HCT116 (cell line): ENCODE measurements around the gene ADAMTSL5. TPM values are rescaled to one million over a fixed set of nuclear protein-coding genes. Genes with fewer than 3 reads are reported as not detected.
A peak's percentile ranks its signal among the peaks of the same experiment; 100 is the strongest.

ENCODE experiments used
- ATAC-seq: fragments of 200-7000 bp; cut with Tn5 transposase; 2 replicates; pipeline ENCODE4 v1.9.1; 2020; ENCODE audit warnings: mild to moderate bottlenecking, moderate library complexity
- BruUV-seq: library from RNA; stranded (reverse); fragments of 400-500 nt; replicated peaks from 2 replicates; lab custom pipeline; 2021; lab: Mats Ljungman, UMichigan
- CTCF ChIA-PET: fragments of 300-600 bp; sonication (Branson Sonifier 250); formaldehyde crosslinking; loops from one replicate; lab custom pipeline; 2021; ENCODE audit warnings: antibody characterized with exemption; lab: Charles Lee
- POLR2A ChIA-PET: fragments of 300-600, 350-600 bp; sonication (Branson Sonifier 250); formaldehyde crosslinking; loops from one replicate; lab custom pipeline; 2021; ENCODE audit warnings: antibody characterized with exemption; lab: Charles Lee
- RAD21 ChIA-PET, 2 experiments: fragments of 300-600 bp; sonication (Branson Sonifier 250); formaldehyde crosslinking; loops; one replicate each; lab custom pipeline; 2023; ENCODE audit warnings: low total read pairs in 2 of 2; ENCODE audit not compliant: uncharacterized antibody in 2 of 2, unreplicated experiment in 2 of 2, low non-redundant PET in 1 of 2; lab: Charles Lee
- DNase-seq: peaks from one replicate; pipeline ENCODE4 v3.0.0-alpha.2; 2010; ENCODE audit warnings: low read depth, low spot score
- H2AFZ ChIP-seq: fragments of 200-600 bp; shearing (Covaris generic), sonication (generic); 2 replicates; pipeline ENCODE4 v1.6.1; 2017; ENCODE audit warnings: low read depth, mixed run types, mixed read lengths, antibody characterized with exemption, low read length; ENCODE audit not compliant: poor library complexity, severe bottlenecking
- H3K27ac ChIP-seq: 2 replicates; pipeline ENCODE4 v1.5.1; 2012; ENCODE audit warnings: low read depth, low read length
- H3K27me3 ChIP-seq: fragments of 200-600 bp; sonication (generic); 2 replicates; pipeline ENCODE4 v1.6.1; 2016; ENCODE audit warnings: mixed run types, low read length, mixed read lengths; ENCODE audit not compliant: insufficient read depth
- H3K36me3 ChIP-seq, 2 experiments: fragments of 200-500 bp in 1 of 2; fragments of 200-600 bp in 1 of 2; sonication (Bioruptor generic) in 1 of 2; sonication (generic) in 1 of 2; 2 replicates each; pipeline versions ENCODE4 v1.5.1 to v1.6.1; 2014 to 2016; ENCODE audit warnings: low read length in 2 of 2, inconsistent platforms in 1 of 2, mixed read lengths in 1 of 2, mixed run types in 1 of 2; ENCODE audit not compliant: insufficient read depth in 2 of 2, control insufficient read depth in 1 of 2
- H3K4me1 ChIP-seq, 2 experiments: fragments of 200-600 bp in 1 of 2; sonication (generic) in 1 of 2; 2 replicates each; pipeline versions ENCODE4 v1.5.1 to v1.6.1; 2012 to 2017; ENCODE audit warnings: low read length in 2 of 2, inconsistent platforms in 1 of 2, mild to moderate bottlenecking in 1 of 2, mixed read lengths in 1 of 2, mixed run types in 1 of 2, moderate library complexity in 1 of 2; ENCODE audit not compliant: insufficient read depth in 2 of 2, control insufficient read depth in 1 of 2
- H3K4me2 ChIP-seq: fragments of 200-600 bp; sonication (generic); 2 replicates; pipeline ENCODE4 v1.6.1; 2017; ENCODE audit warnings: mixed run types, low read length, mixed read lengths
- H3K4me3 ChIP-seq, 2 experiments: fragments of 200-600 bp in 1 of 2; sonication (generic) in 1 of 2; replicated peaks in 1 of 2; 2 replicates each; pipeline ENCODE4 v1.5.1; 2011 to 2016; ENCODE audit warnings: low read length in 2 of 2, control low read depth in 1 of 2, low read depth in 1 of 2, mild to moderate bottlenecking in 1 of 2, mixed read lengths in 1 of 2, mixed run types in 1 of 2
- H3K79me2 ChIP-seq: fragments of 200-600 bp; sonication (generic); 2 replicates; pipeline ENCODE4 v1.6.1; 2017; ENCODE audit warnings: mild to moderate bottlenecking, mixed run types, low read length, moderate library complexity, mixed read lengths; ENCODE audit not compliant: insufficient read depth
- H3K9ac ChIP-seq: fragments of 200-600 bp; sonication (generic); 2 replicates; pipeline ENCODE4 v1.6.1; 2016; ENCODE audit warnings: low read length, mixed read lengths
- H3K9me2 ChIP-seq: fragments of 200-600 bp; sonication (generic), shearing (Covaris generic); 2 replicates; pipeline ENCODE4 v1.6.1; 2017; ENCODE audit warnings: mixed run types, mild to moderate bottlenecking, moderate library complexity; ENCODE audit not compliant: insufficient read depth
- H3K9me3 ChIP-seq, 2 experiments: fragments of 200-500 bp in 1 of 2; fragments of 200-600 bp in 1 of 2; sonication (Bioruptor generic) in 1 of 2; sonication (generic) in 1 of 2; 2 replicates each; pipeline ENCODE4 v1.6.1; 2014 to 2017; ENCODE audit warnings: low read length in 2 of 2, mixed read lengths in 2 of 2, inconsistent platforms in 1 of 2, low read depth in 1 of 2, mild to moderate bottlenecking in 1 of 2, mixed run types in 1 of 2, moderate library complexity in 1 of 2; ENCODE audit not compliant: control insufficient read depth in 1 of 2, insufficient read depth in 1 of 2
- H4K20me1 ChIP-seq: fragments of 200-600 bp; sonication (generic), shearing (Covaris generic); 2 replicates; pipeline ENCODE4 v1.6.1; 2017; ENCODE audit warnings: mixed run types, mild to moderate bottlenecking, moderate library complexity; ENCODE audit not compliant: insufficient read depth
- CBX3 ChIP-seq: IDR thresholded peaks from 2 replicates; pipeline ENCODE4 v1.6.1; 2012; ENCODE audit warnings: low read depth
- CEBPB ChIP-seq: IDR thresholded peaks from 2 replicates; pipeline ENCODE4 v1.6.1; 2012; ENCODE audit warnings: low read depth
- ELF1 ChIP-seq: IDR thresholded peaks from 2 replicates; pipeline ENCODE4 v1.6.1; 2012; ENCODE audit warnings: low read depth, borderline replicate concordance
- EZH2 ChIP-seq: fragments of 200-600 bp; sonication (generic); IDR thresholded peaks from 2 replicates; pipeline ENCODE4 v1.6.1; 2017; ENCODE audit warnings: antibody characterized with exemption, mixed run types
- EZH2phosphoT487 ChIP-seq: fragments of 200-600 bp; IDR thresholded peaks from 2 replicates; pipeline ENCODE4 v1.6.1; 2018; ENCODE audit warnings: antibody characterized with exemption, borderline replicate concordance
- FOSL1 ChIP-seq: IDR thresholded peaks from 2 replicates; pipeline ENCODE4 v1.6.1; 2012; ENCODE audit warnings: low read depth
- JUND ChIP-seq: IDR thresholded peaks from 2 replicates; pipeline ENCODE4 v1.6.1; 2012
- MAX ChIP-seq: IDR thresholded peaks from 2 replicates; pipeline ENCODE4 v1.6.1; 2012
- POLR2A ChIP-seq: IDR thresholded peaks from 2 replicates; pipeline ENCODE4 v1.7.0; 2011; ENCODE audit warnings: borderline replicate concordance; ENCODE audit not compliant: insufficient read depth, insufficient read length; ENCODE audit errors: extremely low read depth
- RAD21 ChIP-seq: IDR thresholded peaks from 2 replicates; pipeline ENCODE4 v1.6.1; 2012; ENCODE audit warnings: low read depth, mild to moderate bottlenecking
- SP1 ChIP-seq: IDR thresholded peaks from 2 replicates; pipeline ENCODE4 v1.6.1; 2012; ENCODE audit warnings: low read depth
- SRF ChIP-seq: IDR thresholded peaks from 2 replicates; pipeline ENCODE4 v1.6.1; 2012; ENCODE audit warnings: low read depth
- YY1 ChIP-seq: IDR thresholded peaks from 2 replicates; pipeline ENCODE4 v1.6.1; 2011; ENCODE audit warnings: low read length, low read depth, moderate library complexity, mild to moderate bottlenecking; ENCODE audit not compliant: insufficient replicate concordance; ENCODE audit errors: extremely low read depth
- ZFX ChIP-seq: fragments of 450-650 bp; IDR thresholded peaks from 2 replicates; pipeline ENCODE4 v1.6.1; 2017
- ZNF274 ChIP-seq: fragments of 200-500 bp; sonication (Bioruptor generic); IDR thresholded peaks from 2 replicates; pipeline ENCODE4 v1.6.1; 2014; ENCODE audit warnings: mild to moderate bottlenecking, low read depth, low read length, inconsistent platforms
- intact Hi-C: fragments of 100-400 bp; cut with micrococcal nuclease; formaldehyde crosslinking; loops from 2 replicates; pipeline ENCODE4 v1.10.0; 2022
- total RNA-seq: library from RNA; stranded (reverse); gene quantifications from one replicate; pipeline ENCODE4 v1.2.1, GENCODE V29; 2021; ENCODE audit not compliant: unreplicated experiment
- TF ChIP-seq, protein P1 (sequence below), 3 experiments: fragments of 200-600 bp in 1 of 3; sonication (generic) in 1 of 3; IDR thresholded peaks in 2 of 3; conservative IDR thresholded peaks in 1 of 3; 2 replicates each; pipeline ENCODE4 v1.5.1; 2012 to 2017; ENCODE audit warnings: low read depth in 2 of 3, low read length in 2 of 3, antibody characterized with exemption in 1 of 3, borderline replicate concordance in 1 of 3, control low read depth in 1 of 3, mild to moderate bottlenecking in 1 of 3, mixed read lengths in 1 of 3, mixed run types in 1 of 3, moderate library complexity in 1 of 3; ENCODE audit not compliant: insufficient read depth in 1 of 3
- TF ChIP-seq, protein P2 (sequence below): IDR thresholded peaks from 2 replicates; pipeline ENCODE4 v1.6.1; 2012

The ADAMTSL5 gene
- total RNA-seq, 1 experiment from 2014 or later, result 24.0 TPM

DNA sequence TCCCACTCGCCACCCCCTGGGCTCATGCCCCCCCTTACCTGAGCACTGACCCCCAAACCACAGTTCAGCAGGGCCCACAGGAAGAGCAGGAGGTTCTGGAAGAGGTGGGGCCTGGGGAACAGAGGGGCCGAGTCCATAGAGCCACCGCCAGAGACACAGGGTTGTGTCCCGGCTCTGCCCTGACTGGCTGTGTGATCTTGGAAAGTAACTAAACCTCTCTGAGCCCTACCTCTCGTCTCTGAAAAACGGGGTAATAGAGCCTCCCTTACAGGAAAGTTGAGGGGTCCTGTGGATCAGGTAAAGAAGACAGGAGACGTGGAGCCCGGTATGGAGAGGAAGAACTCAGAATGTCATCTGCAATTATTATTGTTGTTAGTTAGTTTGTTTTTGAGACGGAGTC lies 2.0 kb downstream of the ADAMTSL5 start:
- Histone ChIP-seq H3K4me2 (0 out of 2 replicates have a peak overlapping the region, but pooled peaks have one; percentile 13), H3K9me2 (no peaks in the 10 kb centered on the region), H2AFZ (no peak overlapping the region), H3K9me3 (no peaks in the 10 kb centered on the region), H3K27me3 (no peaks in the 10 kb centered on the region), H3K9ac (no peak overlapping the region), H3K4me3 (no peak overlapping the region), H4K20me1 (no peaks in the 10 kb centered on the region), H3K79me2 (peaks cover 10% of the 10 kb centered on the region; the same call in 1 of the 2 replicates), H3K36me3 (no peaks in the 10 kb centered on the region), H3K4me1 (peaks cover 30 to 69% of the 10 kb centered on the region in 2 experiments), H3K27ac (peak overlapping the region; percentile 80; the same call in 1 of the 2 replicates)
- intact Hi-C loops, result no loop called here
- POLR2A ChIA-PET, result no interaction called here
- DNase-seq, result no peak
- RAD21 ChIA-PET, result no interaction called here
- no TSS peak for BruUV-seq
- TF ChIP-seq EZH2phosphoT487 (no peak), FOSL1 (no peak), ELF1 (no peak), MAX (no peak), ZFX (no peak), CBX3 (no peak), RAD21 (no peak), SRF (no peak), YY1 (no peak), CEBPB (no peak), POLR2A (no peak), JUND (no peak), EZH2 (no peak), SP1 (no peak), ZNF274 (no peak)
- TF ChIP-seq, protein P1, sequence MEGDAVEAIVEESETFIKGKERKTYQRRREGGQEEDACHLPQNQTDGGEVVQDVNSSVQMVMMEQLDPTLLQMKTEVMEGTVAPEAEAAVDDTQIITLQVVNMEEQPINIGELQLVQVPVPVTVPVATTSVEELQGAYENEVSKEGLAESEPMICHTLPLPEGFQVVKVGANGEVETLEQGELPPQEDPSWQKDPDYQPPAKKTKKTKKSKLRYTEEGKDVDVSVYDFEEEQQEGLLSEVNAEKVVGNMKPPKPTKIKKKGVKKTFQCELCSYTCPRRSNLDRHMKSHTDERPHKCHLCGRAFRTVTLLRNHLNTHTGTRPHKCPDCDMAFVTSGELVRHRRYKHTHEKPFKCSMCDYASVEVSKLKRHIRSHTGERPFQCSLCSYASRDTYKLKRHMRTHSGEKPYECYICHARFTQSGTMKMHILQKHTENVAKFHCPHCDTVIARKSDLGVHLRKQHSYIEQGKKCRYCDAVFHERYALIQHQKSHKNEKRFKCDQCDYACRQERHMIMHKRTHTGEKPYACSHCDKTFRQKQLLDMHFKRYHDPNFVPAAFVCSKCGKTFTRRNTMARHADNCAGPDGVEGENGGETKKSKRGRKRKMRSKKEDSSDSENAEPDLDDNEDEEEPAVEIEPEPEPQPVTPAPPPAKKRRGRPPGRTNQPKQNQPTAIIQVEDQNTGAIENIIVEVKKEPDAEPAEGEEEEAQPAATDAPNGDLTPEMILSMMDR (IDR thresholded peaks at IDR 0.05 in 2 of 3, conservative IDR thresholded peaks at IDR 0.05 in 1 of 3; ENCODE audit: borderline replicate concordance in 1 of 3, insufficient read depth in 1 of 3, low read depth in 2 of 3, low read length in 2 of 3), result no peak
- TF ChIP-seq, protein P2, sequence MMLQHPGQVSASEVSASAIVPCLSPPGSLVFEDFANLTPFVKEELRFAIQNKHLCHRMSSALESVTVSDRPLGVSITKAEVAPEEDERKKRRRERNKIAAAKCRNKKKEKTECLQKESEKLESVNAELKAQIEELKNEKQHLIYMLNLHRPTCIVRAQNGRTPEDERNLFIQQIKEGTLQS, result no peak
- CTCF ChIA-PET, result no interaction called here
- no peak for ATAC-seq
